ENCODE results near the gene MFN2. TPM values are rescaled to one million over a fixed set of nuclear protein-coding genes. Genes with fewer than 3 reads are reported as not detected.

Gene MFN2
- total and polyA plus RNA-seq, 9 of the 15 experiments (the other 6 are each of a cell fraction or from before 2014, with no cell fraction given), result 10.5 to 158 (median 87.1) TPM

GRCh38 chr1:12015001-12015491 is 34.8 kb downstream of the MFN2 start (continued):
- TF ChIP-seq ZNF830 (CRISPR knock-in tag; IDR thresholded peaks at IDR 0.05) (no peak), PHTF2 (CRISPR knock-in tag; IDR thresholded peaks at IDR 0.05) (no peak), IFI16 (CRISPR knock-in tag; IDR thresholded peaks at IDR 0.05) (no peak), POLR2AphosphoS5 (IDR thresholded peaks at IDR 0.05; ENCODE audit: control insufficient read depth, insufficient read depth, low read depth, low read length) (no peak), CEBPG (CRISPR knock-in tag; IDR thresholded peaks at IDR 0.05) (no peak), CEBPG (tag; conservative IDR thresholded peaks at IDR 0.05 in 1 of 2, IDR thresholded peaks at IDR 0.05 in 1 of 2) (peak in 1 of 2 experiments; percentile 47; a peak in 2 of 4 replicates), MECOM (CRISPR knock-in tag; IDR thresholded peaks at IDR 0.05) (no peak), NKRF (IDR thresholded peaks at IDR 0.05; ENCODE audit: borderline replicate concordance) (0 out of 2 replicates have a peak, but pooled peaks have one; percentile 35), KLF16 (IDR thresholded peaks at IDR 0.05) (no peak), RBM17 (IDR thresholded peaks at IDR 0.05; ENCODE audit: borderline replicate concordance, low read depth, low read length) (no peak), MAZ (CRISPR knock-in tag; conservative IDR thresholded peaks at IDR 0.05 in 1 of 2, IDR thresholded peaks at IDR 0.05 in 1 of 2) (no peak), PREB (CRISPR knock-in tag; IDR thresholded peaks at IDR 0.05) (no peak), CBFA2T3 (IDR thresholded peaks at IDR 0.05) (peak; percentile 43), SMAD4 (CRISPR knock-in tag; conservative IDR thresholded peaks at IDR 0.05) (0 out of 2 replicates have a peak, but pooled peaks have one; percentile 53), NFE2 (IDR thresholded peaks at IDR 0.05; ENCODE audit: low read depth) (peak; percentile 77), ARID1B (IDR thresholded peaks at IDR 0.05) (peak; percentile 74), ELK3 (CRISPR knock-in tag; IDR thresholded peaks at IDR 0.05) (no peak), CBX2 (IDR thresholded peaks at IDR 0.05; ENCODE audit: insufficient read depth, low read length, poor library complexity, severe bottlenecking) (no peak), SMARCC2 (IDR thresholded peaks at IDR 0.05; ENCODE audit: low read depth) (no peak), KAT7 (CRISPR knock-in tag; IDR thresholded peaks at IDR 0.05; ENCODE audit: borderline replicate concordance) (no peak), AFF1 (IDR thresholded peaks at IDR 0.05; ENCODE audit: low read depth in 1 of 2, partially characterized antibody in 2 of 2) (no peak)
